ENCODE results near the gene BRICD5.

- TF ChIP-seq, protein P1, sequence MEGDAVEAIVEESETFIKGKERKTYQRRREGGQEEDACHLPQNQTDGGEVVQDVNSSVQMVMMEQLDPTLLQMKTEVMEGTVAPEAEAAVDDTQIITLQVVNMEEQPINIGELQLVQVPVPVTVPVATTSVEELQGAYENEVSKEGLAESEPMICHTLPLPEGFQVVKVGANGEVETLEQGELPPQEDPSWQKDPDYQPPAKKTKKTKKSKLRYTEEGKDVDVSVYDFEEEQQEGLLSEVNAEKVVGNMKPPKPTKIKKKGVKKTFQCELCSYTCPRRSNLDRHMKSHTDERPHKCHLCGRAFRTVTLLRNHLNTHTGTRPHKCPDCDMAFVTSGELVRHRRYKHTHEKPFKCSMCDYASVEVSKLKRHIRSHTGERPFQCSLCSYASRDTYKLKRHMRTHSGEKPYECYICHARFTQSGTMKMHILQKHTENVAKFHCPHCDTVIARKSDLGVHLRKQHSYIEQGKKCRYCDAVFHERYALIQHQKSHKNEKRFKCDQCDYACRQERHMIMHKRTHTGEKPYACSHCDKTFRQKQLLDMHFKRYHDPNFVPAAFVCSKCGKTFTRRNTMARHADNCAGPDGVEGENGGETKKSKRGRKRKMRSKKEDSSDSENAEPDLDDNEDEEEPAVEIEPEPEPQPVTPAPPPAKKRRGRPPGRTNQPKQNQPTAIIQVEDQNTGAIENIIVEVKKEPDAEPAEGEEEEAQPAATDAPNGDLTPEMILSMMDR (tag by site-specific recombination; IDR thresholded peaks at IDR 0.05), result no peak
- no peak for TF ChIP-seq ZBTB1 (tag by site-specific recombination; IDR thresholded peaks at IDR 0.05)
- TF ChIP-seq SP7 (tag by site-specific recombination; IDR thresholded peaks at IDR 0.05), result no peak
- no peak for TF ChIP-seq ZNF214 (tag by site-specific recombination; IDR thresholded peaks at IDR 0.05; ENCODE audit: borderline replicate concordance)
Observed at GRCh38 chr16:2176047-2176446, 34.6 kb downstream of the BRICD5 start.
